Stimulated activated CD4-positive, alpha-beta T cell treated with anti-CD3 and anti-CD28 coated beads, Interleukin-2, amount 100 ng/mL, for 24 hours (primary cell): ENCODE results near the gene MYRF.
A peak's percentile ranks its signal among the peaks of the same experiment; 100 is the strongest.

Experiments
- DNase-seq, 2 donors: peaks; one replicate each; pipeline ENCODE4 v3.0.0-alpha.2; 2020

The MYRF gene

GRCh38 chr11:61719978-61720377 lies 32.5 kb upstream of the MYRF start:
- DNase-seq: no peak

- no peak for DNase-seq
Measured at GRCh38 chr11:61720597-61720996, 31.8 kb upstream of the MYRF start.

GRCh38 chr11:61724437-61724836 lies 28.0 kb upstream of the MYRF start:
- DNase-seq: no peak

GRCh38 chr11:61725781-61726231 lies 26.6 kb upstream of the MYRF start:
- no peak for DNase-seq

- DNase-seq: no peak
Measured at GRCh38 chr11:61726775-61727174, 25.7 kb upstream of the MYRF start.

GRCh38 chr11:61727401-61727811 lies 25.0 kb upstream of the MYRF start:
- no peak for DNase-seq

GRCh38 chr11:61728066-61728939 lies 24.1 kb upstream of the MYRF start:
- DNase-seq: no peak

- no peak for DNase-seq
Measured at GRCh38 chr11:61728940-61729219, 23.6 kb upstream of the MYRF start.

- DNase-seq: no peak
Measured at GRCh38 chr11:61730240-61730994, 22.0 kb upstream of the MYRF start.

- DNase-seq: no peak
Measured at GRCh38 chr11:61731211-61731951, 21.1 kb upstream of the MYRF start.

- DNase-seq: no peak
Measured at GRCh38 chr11:61731952-61732675, 20.3 kb upstream of the MYRF start.

GRCh38 chr11:61732705-61733104 lies 19.7 kb upstream of the MYRF start:
- DNase-seq: no peak

- peak; percentile 85 to 86 for DNase-seq
Measured at GRCh38 chr11:61733120-61733978, 19.1 kb upstream of the MYRF start.

- DNase-seq: no peak
Measured at GRCh38 chr11:61734767-61735166, 17.7 kb upstream of the MYRF start.

- no peak for DNase-seq
Measured at GRCh38 chr11:61735391-61735790, 17.0 kb upstream of the MYRF start.

GRCh38 chr11:61736310-61736709 lies 16.1 kb upstream of the MYRF start:
- no peak for DNase-seq

GRCh38 chr11:61737131-61737530 lies 15.3 kb upstream of the MYRF start:
- no peak for DNase-seq

- DNase-seq: no peak
Measured at GRCh38 chr11:61737636-61738386, 14.6 kb upstream of the MYRF start.

GRCh38 chr11:61738776-61739175 lies 13.7 kb upstream of the MYRF start:
- DNase-seq: no peak

GRCh38 chr11:61739413-61739812 lies 13.0 kb upstream of the MYRF start:
- no peak for DNase-seq

GRCh38 chr11:61739966-61740365 lies 12.5 kb upstream of the MYRF start:
- DNase-seq: no peak
